ENCODE results near the gene TENM3.
A peak's percentile ranks its signal among the peaks of the same experiment; 100 is the strongest.

Gene TENM3

DNA sequence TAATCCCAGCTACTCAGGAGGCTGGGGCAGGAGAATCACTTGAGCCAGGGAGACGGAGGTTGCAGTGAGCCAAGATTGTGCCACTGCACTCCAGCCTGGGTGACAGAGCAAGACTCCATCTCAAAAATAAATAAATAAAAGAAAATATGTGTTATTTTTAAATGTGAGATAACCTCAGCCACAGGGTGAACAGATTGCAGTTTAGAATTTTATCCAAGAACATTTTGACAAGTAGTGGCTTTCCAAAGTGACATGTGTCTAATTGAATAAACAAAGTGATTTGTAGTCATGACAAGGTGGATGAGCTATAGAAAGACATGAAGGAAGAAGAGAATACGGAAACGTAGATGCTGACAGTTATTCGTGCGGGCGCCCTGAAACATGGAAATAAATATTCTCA is 497.9 kb downstream of the TENM3 start:
- DNase-seq (ENCODE audit: low read depth), result no peak

DNA sequence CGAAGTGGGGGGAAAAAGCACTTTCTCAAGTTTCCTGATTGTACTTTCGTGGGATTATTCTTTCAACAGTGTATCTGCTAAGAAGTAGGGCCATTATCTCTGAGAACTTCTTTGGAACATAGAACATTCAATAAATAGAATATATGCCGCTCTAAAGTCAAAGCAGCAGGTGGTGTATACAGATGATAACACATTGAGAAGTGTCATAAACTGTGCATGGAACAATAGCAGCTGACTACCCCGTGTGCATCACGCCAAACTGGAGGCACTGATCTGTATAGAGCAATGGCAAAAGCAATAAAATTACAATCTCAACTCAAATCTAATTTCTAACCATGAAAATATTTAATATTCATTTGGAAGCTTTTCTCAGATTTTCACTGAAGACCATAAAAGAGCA is 498.7 kb downstream of the TENM3 start:
- DNase-seq (ENCODE audit: low read depth), result no peak

- DNase-seq (ENCODE audit: low read depth), result no peak
Measured at GRCh38 chr4:182743815-182744214, 500.6 kb downstream of the TENM3 start.

DNA sequence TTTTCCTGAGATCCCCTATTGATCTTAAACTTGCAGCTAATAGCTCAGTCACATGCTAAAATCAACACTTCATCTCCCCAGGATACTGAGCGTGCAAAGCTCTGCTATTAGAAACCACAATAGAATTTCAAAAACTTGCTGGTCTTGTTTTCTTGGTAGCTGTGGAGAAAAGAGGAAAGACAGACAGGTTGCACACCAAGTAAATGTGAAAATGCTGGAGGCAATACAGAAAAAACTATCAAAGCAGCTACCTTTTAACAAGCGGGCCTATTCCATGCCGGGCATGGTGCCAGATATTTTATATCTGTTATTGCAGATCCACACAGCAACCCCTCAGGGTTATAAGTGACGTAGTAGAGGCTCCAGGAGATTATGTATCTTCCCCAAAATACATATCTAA is 502.0 kb downstream of the TENM3 start:
- DNase-seq (ENCODE audit: low read depth), result no peak

- DNase-seq (ENCODE audit: low read depth), result no peak
Measured at GRCh38 chr4:182746876-182747275, 503.7 kb downstream of the TENM3 start.

GRCh38 chr4:182748283-182748682 is 505.1 kb downstream of the TENM3 start:
- DNase-seq (ENCODE audit: low read depth), result no peak

DNA sequence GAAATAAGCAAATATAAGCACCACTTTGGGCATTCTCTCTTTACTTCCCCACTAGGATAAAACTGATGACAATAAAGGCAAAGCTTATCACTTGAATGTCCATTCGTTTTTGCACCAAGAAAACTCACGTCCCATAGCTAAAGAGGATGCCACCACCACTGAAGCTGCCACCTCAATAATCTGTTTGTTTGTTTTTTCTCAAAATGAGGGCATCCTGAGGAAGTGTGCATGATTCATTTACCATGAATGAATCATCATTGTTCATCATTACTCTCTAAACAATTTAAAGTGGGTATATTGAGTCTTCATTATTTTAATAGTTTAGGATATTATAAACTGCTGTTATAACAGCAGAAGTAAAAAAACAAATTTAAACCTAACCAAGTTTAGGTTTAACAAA is 505.7 kb downstream of the TENM3 start:
- DNase-seq (ENCODE audit: low read depth), result peak; percentile 11

DNA sequence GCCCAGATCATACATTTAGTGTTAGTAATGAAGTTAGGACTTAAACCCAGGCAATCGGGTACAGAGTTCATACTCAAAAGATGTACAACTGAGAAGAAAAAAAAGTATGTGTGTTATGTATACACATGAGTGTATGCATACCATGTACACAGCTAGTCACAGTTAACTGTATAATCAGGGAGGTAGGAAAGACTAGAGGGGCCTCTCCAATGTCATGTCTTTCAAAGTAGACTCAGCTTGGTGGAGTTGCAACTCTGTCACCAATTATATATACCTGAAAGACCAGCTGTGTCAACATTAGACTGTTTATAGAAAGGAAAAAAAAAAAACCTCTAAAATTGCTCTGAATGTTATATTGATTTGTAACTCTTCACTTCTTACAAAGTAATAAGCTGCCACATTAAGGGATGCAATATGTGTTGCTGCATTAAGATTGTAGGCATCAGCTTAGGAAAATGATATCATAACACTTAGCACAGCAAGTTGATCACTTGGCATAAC is 506.5 kb downstream of the TENM3 start:
- DNase-seq (ENCODE audit: low read depth), result peak; percentile 9

DNA sequence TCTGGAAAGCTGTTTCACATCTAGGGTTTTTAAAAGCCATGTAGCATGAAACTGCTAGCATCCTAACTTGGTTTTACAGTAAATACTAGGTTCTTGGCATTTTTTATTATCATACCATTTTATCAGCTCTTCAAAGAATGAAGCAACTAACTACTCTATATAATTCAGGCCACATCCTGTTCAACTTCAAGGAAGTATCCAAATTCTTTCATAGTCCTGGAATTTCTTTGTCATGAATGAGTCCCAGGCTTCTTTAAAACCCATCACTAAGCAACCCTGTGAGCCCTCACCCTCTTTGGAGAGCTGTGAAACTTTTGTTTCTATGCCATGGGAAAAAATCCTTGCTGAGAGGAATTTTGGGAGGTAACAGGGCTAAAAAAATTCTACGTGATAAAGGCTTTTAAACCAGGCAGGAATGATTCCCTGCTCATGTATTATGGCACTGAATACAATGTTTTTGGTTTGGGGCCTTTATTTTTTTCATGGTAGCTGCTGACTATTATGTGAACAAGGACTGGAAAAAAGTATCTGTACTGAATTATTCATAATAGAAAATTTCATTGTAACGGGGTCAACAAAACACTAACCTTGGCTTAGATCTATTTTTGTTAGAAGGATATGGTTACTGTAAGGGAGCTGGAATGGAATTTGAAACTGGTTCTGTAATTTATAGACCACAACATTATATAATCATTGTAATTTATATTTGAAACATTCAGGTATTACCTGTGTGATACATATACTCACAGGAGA is 509.1 kb downstream of the TENM3 start:
- DNase-seq (ENCODE audit: low read depth), result peak; percentile 79

DNA sequence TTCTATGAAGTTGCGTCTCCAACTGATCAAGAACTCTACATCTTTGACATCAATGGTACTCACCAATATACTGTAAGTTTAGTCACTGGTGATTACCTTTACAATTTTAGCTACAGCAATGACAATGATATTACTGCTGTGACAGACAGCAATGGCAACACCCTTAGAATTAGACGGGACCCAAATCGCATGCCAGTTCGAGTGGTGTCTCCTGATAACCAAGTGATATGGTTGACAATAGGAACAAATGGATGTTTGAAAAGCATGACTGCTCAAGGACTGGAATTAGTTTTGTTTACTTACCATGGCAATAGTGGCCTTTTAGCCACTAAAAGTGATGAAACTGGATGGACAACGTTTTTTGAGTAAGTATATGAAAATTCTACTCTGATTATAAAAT is 511.7 kb downstream of the TENM3 start:
- DNase-seq (ENCODE audit: low read depth), result no peak

DNA sequence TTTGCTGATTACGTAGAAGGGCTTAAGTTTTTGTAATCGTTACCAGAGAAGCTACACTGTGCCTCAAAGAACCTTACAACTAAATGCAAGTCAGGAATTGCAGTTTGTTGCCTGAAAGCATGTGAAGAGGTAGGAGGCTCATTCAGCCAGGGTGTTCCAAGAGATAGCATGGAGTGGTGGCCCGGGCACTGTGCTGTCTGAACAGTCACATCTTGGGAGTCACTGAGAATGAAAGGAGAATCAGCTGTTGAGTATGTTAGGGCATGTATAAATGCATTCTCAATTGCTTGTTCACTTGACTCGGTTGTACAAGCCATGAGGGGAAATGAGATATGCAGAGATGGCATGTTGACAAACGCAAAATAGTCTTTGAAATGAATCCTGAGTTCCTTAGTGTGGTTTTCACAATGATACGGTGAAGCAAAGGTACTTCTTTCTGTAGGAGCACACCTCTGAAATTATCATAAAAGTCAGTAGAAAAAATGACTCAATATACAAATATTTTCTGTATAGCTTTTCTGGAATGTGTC is 513.0 kb downstream of the TENM3 start:
- no peak for DNase-seq (ENCODE audit: low read depth)

DNA sequence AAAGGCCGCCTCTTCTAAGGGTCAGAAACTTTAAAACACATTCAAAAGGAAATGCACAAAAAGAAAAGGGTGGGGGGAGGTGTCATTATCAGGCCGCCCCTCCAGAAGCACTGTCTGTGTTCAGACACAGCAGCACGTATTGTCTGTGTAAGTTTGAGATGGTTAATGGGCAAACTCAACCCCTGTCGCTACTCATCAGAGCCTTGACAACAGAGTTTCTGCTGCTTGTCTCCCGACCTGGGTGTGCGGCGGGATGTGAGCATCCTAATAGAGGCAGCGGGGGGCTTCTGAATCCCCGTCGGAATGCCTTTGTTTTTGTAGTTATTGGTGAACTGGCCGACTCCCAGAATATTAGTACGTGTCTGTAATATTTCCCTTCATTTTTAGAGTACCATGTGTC is 515.1 kb downstream of the TENM3 start:
- no peak for DNase-seq (ENCODE audit: low read depth)

DNA sequence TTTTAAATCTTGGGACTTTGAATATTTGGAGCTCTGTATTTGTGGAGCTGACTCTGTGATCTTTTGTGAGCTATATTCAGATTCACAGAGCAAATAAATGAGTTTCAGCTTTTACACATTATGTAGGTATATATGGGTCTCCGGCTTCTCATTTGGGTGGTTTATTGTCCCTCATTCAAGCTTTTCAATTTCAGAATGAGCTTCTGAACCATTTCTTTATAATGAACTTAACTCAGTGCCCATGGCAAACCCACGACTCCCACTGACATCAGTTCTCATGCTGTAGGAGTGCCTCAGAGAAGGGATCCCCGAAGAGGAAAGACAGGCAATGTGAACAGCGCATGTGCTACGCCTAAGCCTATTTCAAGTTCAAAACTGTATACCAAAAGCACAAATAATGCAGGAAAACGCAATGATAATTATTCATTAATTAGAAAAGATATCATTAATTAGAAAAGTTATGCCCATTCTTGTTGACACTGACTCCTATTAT is 517.4 kb downstream of the TENM3 start:
- no peak for DNase-seq (ENCODE audit: low read depth)

GRCh38 chr4:182764137-182764536 is 520.9 kb downstream of the TENM3 start:
- peak; percentile 23 for DNase-seq (ENCODE audit: low read depth)

DNA sequence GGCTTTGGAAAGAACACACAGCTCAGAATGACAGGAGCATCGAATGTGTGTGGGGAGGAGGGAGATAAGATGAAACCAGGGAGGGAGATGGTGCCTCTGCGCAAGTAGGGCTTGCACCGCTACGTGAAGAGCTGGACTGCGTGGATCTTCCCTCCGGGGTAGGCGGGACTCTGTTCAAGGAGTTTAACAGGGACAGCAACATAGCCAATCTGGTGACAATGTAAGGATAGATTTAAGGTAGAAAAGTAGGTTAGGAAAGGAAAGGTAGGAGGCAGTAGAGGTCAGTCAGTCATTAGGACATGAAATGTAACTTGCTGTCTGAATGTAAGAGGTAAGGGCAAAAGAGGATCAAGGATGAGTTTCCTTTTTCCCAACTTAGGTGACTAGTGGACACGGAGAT is 521.4 kb downstream of the TENM3 start:
- DNase-seq (ENCODE audit: low read depth), result no peak

- DNase-seq (ENCODE audit: low read depth), result no peak
Measured at GRCh38 chr4:182765987-182766856, 523.0 kb downstream of the TENM3 start.

DNA sequence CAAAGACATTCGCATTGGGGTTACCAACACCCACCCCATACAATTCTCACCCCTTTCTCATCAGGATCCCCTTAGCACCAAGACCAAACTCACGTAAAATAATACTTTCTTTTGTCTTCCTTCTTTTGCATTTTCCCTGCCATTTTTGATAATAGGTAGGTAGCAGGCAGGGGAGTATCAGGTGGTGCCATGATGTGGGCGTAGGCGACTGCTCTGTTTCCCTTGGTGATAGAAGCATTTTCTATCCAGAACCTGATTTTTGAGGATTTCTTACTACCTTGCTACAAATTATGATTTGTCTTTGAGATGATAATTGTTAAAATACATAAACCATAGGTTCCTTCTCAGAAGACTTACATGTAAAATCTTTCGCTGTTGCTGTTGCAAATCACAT is 523.7 kb downstream of the TENM3 start:
- DNase-seq (ENCODE audit: low read depth), result no peak

GRCh38 chr4:182768838-182769237 is 525.6 kb downstream of the TENM3 start:
- no peak for DNase-seq (ENCODE audit: low read depth)

- no peak for DNase-seq (ENCODE audit: low read depth)
Measured at GRCh38 chr4:182770259-182770995, 527.2 kb downstream of the TENM3 start.

GRCh38 chr4:182770996-182771514 is 527.9 kb downstream of the TENM3 start:
- no peak for DNase-seq (ENCODE audit: low read depth)

GRCh38 chr4:182775075-182775474 is 531.9 kb downstream of the TENM3 start:
- DNase-seq (ENCODE audit: low read depth), result no peak

Measured in amniotic epithelial cell (primary cell).